H9 (cell line): Measurements from ENCODE around the gene CRB3. TPM values are rescaled to one million over a fixed set of nuclear protein-coding genes. Genes with fewer than 3 reads are reported as not detected.

Source experiments
- DNase-seq: peaks from one replicate; pipeline ENCODE4 v3.0.0-alpha.2; 2017
- H2AFZ ChIP-seq: one replicate; pipeline ENCODE4 v1.6.1; 2013; ENCODE audit warnings: mild to moderate bottlenecking, low read length, control low read depth, moderate library complexity
- H2AK5ac ChIP-seq: 2 replicates; pipeline ENCODE4 v1.6.1; 2013; ENCODE audit warnings: low read length, control low read depth, mixed read lengths; ENCODE audit not compliant: insufficient read length
- H2BK120ac ChIP-seq: one replicate; pipeline ENCODE4 v1.6.1; 2013; ENCODE audit warnings: low read depth, mild to moderate bottlenecking, low read length, control low read depth, inconsistent platforms; ENCODE audit not compliant: poor library complexity, severe bottlenecking
- H2BK12ac ChIP-seq: 2 replicates; pipeline ENCODE4 v1.6.1; 2013; ENCODE audit warnings: low read length, control low read depth, mixed read lengths, low read depth; ENCODE audit not compliant: insufficient read length
- H2BK15ac ChIP-seq: 2 replicates; pipeline ENCODE4 v1.6.1; 2013; ENCODE audit warnings: low read depth, low read length, control low read depth
- H2BK20ac ChIP-seq: one replicate; pipeline ENCODE4 v1.6.1; 2013; ENCODE audit warnings: low read depth, mild to moderate bottlenecking, low read length, control low read depth, inconsistent platforms; ENCODE audit not compliant: poor library complexity, severe bottlenecking
- H2BK5ac ChIP-seq: 2 replicates; pipeline ENCODE4 v1.6.1; 2013; ENCODE audit warnings: low read length, control low read depth, mixed read lengths; ENCODE audit not compliant: insufficient read length
- H3K14ac ChIP-seq: 2 replicates; pipeline ENCODE4 v1.6.1; 2013; ENCODE audit warnings: low read length, control low read depth; ENCODE audit not compliant: insufficient read depth
- H3K18ac ChIP-seq: 2 replicates; pipeline ENCODE4 v1.6.1; 2013; ENCODE audit warnings: low read depth, mild to moderate bottlenecking, mixed read lengths, low read length, control low read depth; ENCODE audit not compliant: insufficient read length
- H3K23ac ChIP-seq: 2 replicates; pipeline ENCODE4 v1.6.1; 2013; ENCODE audit warnings: low read length, control low read depth, mixed read lengths, low read depth; ENCODE audit not compliant: insufficient read length
- H3K23me2 ChIP-seq: 2 replicates; pipeline ENCODE4 v1.6.1; 2013; ENCODE audit warnings: low read depth, mild to moderate bottlenecking, mixed read lengths, low read length, control low read depth; ENCODE audit not compliant: insufficient read length, poor library complexity, severe bottlenecking
- H3K27ac ChIP-seq: 2 replicates; pipeline ENCODE4 v1.5.1; 2013; ENCODE audit warnings: low read length, control low read depth, mixed read lengths, low read depth; ENCODE audit not compliant: insufficient read length
- H3K27me3 ChIP-seq: 2 replicates; pipeline ENCODE4 v1.6.1; 2013; ENCODE audit warnings: low read length, control low read depth, inconsistent platforms; ENCODE audit not compliant: insufficient read depth
- H3K4ac ChIP-seq: 2 replicates; pipeline ENCODE4 v1.6.1; 2013; ENCODE audit warnings: low read depth, mild to moderate bottlenecking, control low read depth, inconsistent platforms, low read length, moderate library complexity
- H3K4me1 ChIP-seq: 2 replicates; pipeline ENCODE4 v1.6.1; 2013; ENCODE audit warnings: low read length, control low read depth, inconsistent platforms; ENCODE audit not compliant: insufficient read depth
- H3K4me2 ChIP-seq: 2 replicates; pipeline ENCODE4 v1.6.1; 2013; ENCODE audit warnings: low read length, control low read depth, mixed read lengths; ENCODE audit not compliant: insufficient read length, insufficient read depth
- H3K56ac ChIP-seq: 2 replicates; pipeline ENCODE4 v1.6.1; 2013; ENCODE audit warnings: low read depth, mild to moderate bottlenecking, mixed read lengths, low read length, control low read depth; ENCODE audit not compliant: insufficient read length
- H3K79me1 ChIP-seq: 2 replicates; pipeline ENCODE4 v1.6.1; 2013; ENCODE audit warnings: low read depth, mild to moderate bottlenecking, moderate library complexity, low read length, control low read depth, inconsistent platforms; ENCODE audit not compliant: insufficient read depth, poor library complexity, severe bottlenecking
- H3K79me2 ChIP-seq: 2 replicates; pipeline ENCODE4 v1.6.1; 2013; ENCODE audit warnings: low read length, control low read depth, inconsistent platforms; ENCODE audit not compliant: insufficient read depth
- H3K9ac ChIP-seq: 2 replicates; pipeline ENCODE4 v1.6.1; 2013; ENCODE audit warnings: low read length, control low read depth, mixed read lengths; ENCODE audit not compliant: insufficient read length; ENCODE audit errors: extremely low read depth
- H3K9me3 ChIP-seq: one replicate; pipeline ENCODE4 v1.6.1; 2013; ENCODE audit warnings: low read depth, low read length, inconsistent platforms; ENCODE audit not compliant: control insufficient read depth
- H3T11ph ChIP-seq: one replicate; pipeline ENCODE4 v1.6.1; 2013; ENCODE audit warnings: mild to moderate bottlenecking, low read length, control low read depth, inconsistent platforms
- H4K20me1 ChIP-seq: one replicate; pipeline ENCODE4 v1.6.1; 2013; ENCODE audit not compliant: control insufficient read depth, insufficient read length, insufficient read depth
- H4K5ac ChIP-seq: 2 replicates; pipeline ENCODE4 v1.6.1; 2013; ENCODE audit warnings: low read depth, mild to moderate bottlenecking, mixed read lengths, low read length, control low read depth; ENCODE audit not compliant: insufficient read length
- H4K8ac ChIP-seq: replicated peaks from 2 replicates; pipeline ENCODE4 v1.6.1; 2013; ENCODE audit warnings: low read length, control low read depth, mixed read lengths, low read depth; ENCODE audit not compliant: insufficient read length
- H4K91ac ChIP-seq: 2 replicates; pipeline ENCODE4 v1.6.1; 2013; ENCODE audit warnings: low read depth, mild to moderate bottlenecking, moderate library complexity, mixed read lengths, low read length, control low read depth; ENCODE audit not compliant: insufficient read length
- H3K27ac Mint-ChIP-seq, 3 experiments: 2 replicates in 2 of 3; 3 replicates in 1 of 3; pipeline ENCODE4 v1.8.0; 2020 to 2021; ENCODE audit warnings: mixed read lengths in 3 of 3, mild to moderate bottlenecking in 1 of 3, moderate library complexity in 1 of 3
- H3K27me3 Mint-ChIP-seq: 2 replicates; pipeline ENCODE4 v1.8.0; 2021; ENCODE audit warnings: low read depth, mild to moderate bottlenecking, moderate library complexity, mixed read lengths
- H3K36me3 Mint-ChIP-seq, 3 experiments: 2 replicates in 2 of 3; 3 replicates in 1 of 3; pipeline ENCODE4 v1.8.0; 2020 to 2021; ENCODE audit warnings: low read depth in 3 of 3, mixed read lengths in 3 of 3; ENCODE audit not compliant: insufficient read depth in 1 of 3
- H3K4me1 Mint-ChIP-seq, 2 experiments: 2 replicates each; pipeline ENCODE4 v1.8.0; 2020; ENCODE audit warnings: mixed read lengths in 2 of 2
- H3K4me3 Mint-ChIP-seq, 2 experiments: 2 replicates in 1 of 2; 3 replicates in 1 of 2; pipeline ENCODE4 v1.8.0; 2020 to 2021; ENCODE audit warnings: mild to moderate bottlenecking in 2 of 2, mixed read lengths in 2 of 2, moderate library complexity in 1 of 2
- H3K9me3 Mint-ChIP-seq, 2 experiments: 2 replicates in 1 of 2; 3 replicates in 1 of 2; pipeline ENCODE4 v1.8.0; 2020; ENCODE audit warnings: mild to moderate bottlenecking in 2 of 2, mixed read lengths in 2 of 2, moderate library complexity in 1 of 2
- WGBS: extraction: QIAGEN DNeasy Blood & Tissue Kit; methylation state at CpG from one replicate; pipeline ENCODE4 v1.1.7; 2013; ENCODE audit warnings: missing lambda C conversion rate, low lambda C conversion rate, mixed read lengths; ENCODE audit not compliant: insufficient read length; ENCODE audit errors: extremely low coverage; 5-methylcytosine and 5-hydroxymethylcytosine counted together
- total RNA-seq: library from RNA; stranded (reverse); gene quantifications from 2 replicates; pipeline ENCODE4 v1.2.1, GENCODE V29; 2021
- TF ChIP-seq, protein P1 (sequence below): fragments of 200-600 bp; sonication (generic); conservative IDR thresholded peaks from 3 replicates; pipeline ENCODE4 v1.8.0; 2021; ENCODE audit warnings: antibody characterized with exemption, mild to moderate bottlenecking

CRB3 gene
- total RNA-seq, 1 experiment from 2014 or later, result 32.1 TPM

DNA sequence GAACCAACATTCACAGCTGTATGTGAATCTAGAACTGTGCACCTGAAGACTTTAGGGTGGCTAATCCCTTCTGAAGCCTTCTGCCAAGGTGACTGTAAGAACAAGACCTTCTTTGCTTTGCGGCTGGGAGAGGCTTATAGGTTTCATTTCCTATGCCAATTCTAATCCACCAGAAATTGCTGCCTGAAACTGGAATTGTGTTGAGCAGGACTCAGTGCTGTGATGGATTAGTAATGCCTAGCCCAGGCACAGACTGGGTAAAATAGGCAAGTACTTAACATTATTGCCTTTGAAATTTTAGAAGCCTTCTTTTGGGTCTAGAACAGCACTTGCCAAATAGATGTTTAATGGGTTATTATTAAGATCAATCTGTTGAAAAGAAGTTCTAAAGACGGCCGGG, 16.0 kb upstream of the CRB3 start:
- Histone ChIP-seq H3K4me2 (no peak overlapping the region), H3K14ac (no peak overlapping the region), H3K4ac (no peak overlapping the region), H4K5ac (no peak overlapping the region), H3K23me2 (no peaks in the 10 kb centered on the region), H2BK15ac (no peak overlapping the region), H3K27me3 (no peaks in the 10 kb centered on the region), H4K8ac (no peak overlapping the region), H3K56ac (no peak overlapping the region), H2BK12ac (no peak overlapping the region), H2BK120ac (no peak overlapping the region), H3K18ac (no peak overlapping the region), H2BK5ac (no peak overlapping the region), H4K20me1 (no peaks in the 10 kb centered on the region), H3K27ac (no peak overlapping the region), H4K91ac (no peak overlapping the region), H3K79me1 (no peaks in the 10 kb centered on the region), H3K79me2 (no peaks in the 10 kb centered on the region), H3K9ac (no peak overlapping the region), H3K9me3 (no peaks in the 10 kb centered on the region), H3T11ph (no peak overlapping the region), H3K23ac (no peak overlapping the region), H2AFZ (no peak overlapping the region), H3K4me1 (no peaks in the 10 kb centered on the region), H2AK5ac (no peak overlapping the region), H2BK20ac (no peak overlapping the region)
- Mint-ChIP-seq H3K4me1 (no peaks in the 10 kb centered on the region), H3K9me3 (no peaks in the 10 kb centered on the region; a peak in 1 of 5 replicates), H3K27me3 (no peaks in the 10 kb centered on the region), H3K27ac (no peak overlapping the region), H3K36me3 (peaks cover 14 to 38% (median 29%) of the 10 kb centered on the region in 3 experiments; a peak in 6 of 7 replicates), H3K4me3 (no peak overlapping the region)
- TF ChIP-seq, protein P1, sequence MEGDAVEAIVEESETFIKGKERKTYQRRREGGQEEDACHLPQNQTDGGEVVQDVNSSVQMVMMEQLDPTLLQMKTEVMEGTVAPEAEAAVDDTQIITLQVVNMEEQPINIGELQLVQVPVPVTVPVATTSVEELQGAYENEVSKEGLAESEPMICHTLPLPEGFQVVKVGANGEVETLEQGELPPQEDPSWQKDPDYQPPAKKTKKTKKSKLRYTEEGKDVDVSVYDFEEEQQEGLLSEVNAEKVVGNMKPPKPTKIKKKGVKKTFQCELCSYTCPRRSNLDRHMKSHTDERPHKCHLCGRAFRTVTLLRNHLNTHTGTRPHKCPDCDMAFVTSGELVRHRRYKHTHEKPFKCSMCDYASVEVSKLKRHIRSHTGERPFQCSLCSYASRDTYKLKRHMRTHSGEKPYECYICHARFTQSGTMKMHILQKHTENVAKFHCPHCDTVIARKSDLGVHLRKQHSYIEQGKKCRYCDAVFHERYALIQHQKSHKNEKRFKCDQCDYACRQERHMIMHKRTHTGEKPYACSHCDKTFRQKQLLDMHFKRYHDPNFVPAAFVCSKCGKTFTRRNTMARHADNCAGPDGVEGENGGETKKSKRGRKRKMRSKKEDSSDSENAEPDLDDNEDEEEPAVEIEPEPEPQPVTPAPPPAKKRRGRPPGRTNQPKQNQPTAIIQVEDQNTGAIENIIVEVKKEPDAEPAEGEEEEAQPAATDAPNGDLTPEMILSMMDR, result no peak
- no CpG with 5 or more reads among the region's 3 CpGs for WGBS
- DNase-seq, result no peak
